Measurements from ENCODE around the gene MBOAT2. TPM values are rescaled to one million over a fixed set of nuclear protein-coding genes. Genes with fewer than 3 reads are reported as not detected.
"Not testable (repeated sequence)": the region's sequence is repeated elsewhere in the genome, so short reads cannot be mapped to it uniquely, and the experiment has no call there.

The MBOAT2 gene
- polyA plus RNA-seq, 10 donors, result 55.9 to 102 (median 69.7) TPM

GRCh38 chr2:8996006-8996405, 7.5 kb downstream of the MBOAT2 start:
- DNase-seq, result no peak

GRCh38 chr2:8994386-8994785, 9.1 kb downstream of the MBOAT2 start:
- DNase-seq, result no peak

GRCh38 chr2:8993902-8994278, 9.6 kb downstream of the MBOAT2 start:
- no peak for DNase-seq

GRCh38 chr2:8993196-8993901, 10.1 kb downstream of the MBOAT2 start:
- no peak for DNase-seq

- DNase-seq, result no peak
These were observed 10.8 kb downstream of the MBOAT2 start for GRCh38 chr2:8992643-8993042.

GRCh38 chr2:8989536-8990079, 13.9 kb downstream of the MBOAT2 start:
- no peak for DNase-seq

GRCh38 chr2:8987410-8987809, 16.1 kb downstream of the MBOAT2 start:
- DNase-seq, result no peak

GRCh38 chr2:8986327-8986976, 17.0 kb downstream of the MBOAT2 start:
- DNase-seq, result no peak

GRCh38 chr2:8985561-8986326, 17.7 kb downstream of the MBOAT2 start:
- DNase-seq, result peak in 1 of 3 donors; percentile 79

- DNase-seq, result no peak
These were observed 18.6 kb downstream of the MBOAT2 start for GRCh38 chr2:8984855-8985254.

- peak in 1 of 3 donors; percentile 41 for DNase-seq
These were observed 19.3 kb downstream of the MBOAT2 start for GRCh38 chr2:8984157-8984556.

GRCh38 chr2:8983571-8983970, 19.9 kb downstream of the MBOAT2 start:
- no peak for DNase-seq

GRCh38 chr2:8981876-8982275, 21.6 kb downstream of the MBOAT2 start:
- DNase-seq, result no peak

- DNase-seq, result no peak
These were observed 23.4 kb downstream of the MBOAT2 start for GRCh38 chr2:8980096-8980495.

- no peak for DNase-seq
These were observed 25.7 kb downstream of the MBOAT2 start for GRCh38 chr2:8977758-8978157.

GRCh38 chr2:8976442-8977259, 26.8 kb downstream of the MBOAT2 start:
- peak in 1 of 3 donors; percentile 42 for DNase-seq

GRCh38 chr2:8974016-8974415, 29.5 kb downstream of the MBOAT2 start:
- DNase-seq, result peak in 1 of 3 donors; percentile 27

- DNase-seq, result not testable (repeated sequence)
These were observed 30.5 kb downstream of the MBOAT2 start for GRCh38 chr2:8973017-8973416.

GRCh38 chr2:8972535-8972934, 30.9 kb downstream of the MBOAT2 start:
- not testable (repeated sequence) for DNase-seq

GRCh38 chr2:8969348-8969747, 34.1 kb downstream of the MBOAT2 start:
- DNase-seq, result not testable (repeated sequence)

- DNase-seq, result no peak
These were observed 37.2 kb downstream of the MBOAT2 start for GRCh38 chr2:8966123-8966908.
